Activated CD4-positive, alpha-beta T cell treated with anti-CD3 and anti-CD28 coated beads for 4 hours (primary cell): Measurements from ENCODE around the gene SLC12A8.

ENCODE experiments used
- DNase-seq, 2 donors: peaks; one replicate each; pipeline ENCODE4 v3.0.0-alpha.2; 2020

SLC12A8 gene

GRCh38 chr3:125186261-125186787 is 26.2 kb downstream of the SLC12A8 start:
- peak in 1 of 2 donors; percentile 22 for DNase-seq

- DNase-seq, result no peak
Observed at GRCh38 chr3:125185805-125186204, 26.7 kb downstream of the SLC12A8 start.

DNA sequence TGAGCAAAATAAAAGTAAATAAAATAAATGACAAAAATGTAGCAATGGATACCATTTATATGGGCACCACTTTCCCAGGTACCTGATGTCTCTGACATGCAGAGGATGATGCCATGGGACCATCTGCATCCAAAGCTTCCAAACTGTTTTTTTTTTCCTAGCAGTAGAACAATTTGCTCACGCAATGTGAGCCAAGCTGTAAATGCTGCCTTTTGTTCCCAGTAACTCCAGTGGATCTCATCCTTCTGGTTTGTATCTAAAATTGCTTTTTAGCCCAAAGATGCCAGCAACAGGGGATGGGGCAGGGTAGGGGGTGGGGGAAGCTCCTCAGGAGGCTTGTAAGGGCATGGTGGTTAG is 32.7 kb downstream of the SLC12A8 start:
- DNase-seq, result no peak

GRCh38 chr3:125179143-125179883 is 33.2 kb downstream of the SLC12A8 start:
- no peak for DNase-seq

GRCh38 chr3:125177746-125178145 is 34.8 kb downstream of the SLC12A8 start:
- no peak for DNase-seq

DNA sequence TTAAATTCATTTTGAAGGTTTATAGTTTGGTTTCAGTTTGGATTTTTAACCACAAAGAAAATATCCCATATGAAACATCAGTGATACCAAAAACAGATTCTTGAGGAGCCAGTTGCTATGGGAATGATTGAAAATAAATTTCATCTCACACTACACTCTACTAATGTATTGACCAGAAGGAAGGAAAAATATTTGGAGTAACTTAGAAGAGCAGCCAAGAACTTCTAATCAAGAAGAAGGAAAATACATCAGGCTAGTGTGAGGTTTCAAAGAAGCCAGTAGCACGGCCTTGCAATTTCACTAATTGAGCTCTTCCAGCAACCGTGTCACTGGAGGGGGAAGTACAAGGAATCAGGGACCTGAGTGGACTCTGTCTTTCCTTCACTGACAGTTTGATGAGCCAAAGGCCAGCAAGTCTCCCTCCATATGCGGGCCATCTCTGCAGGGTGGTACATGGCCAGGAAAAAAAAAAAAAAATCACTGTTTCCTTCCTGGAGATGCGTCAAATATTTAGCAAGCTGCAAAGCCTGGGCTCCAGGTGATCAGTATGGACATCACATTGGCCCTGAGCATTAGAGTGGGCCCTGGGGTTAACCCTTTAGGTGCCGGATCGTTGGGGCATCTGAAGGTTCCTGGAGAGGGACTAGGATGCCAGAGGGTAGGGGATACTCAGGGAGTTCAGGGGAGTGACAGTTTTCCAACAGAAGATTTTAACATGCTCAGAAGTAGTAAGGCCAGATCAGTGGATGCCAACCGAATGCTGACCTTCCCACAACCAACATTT is 37.1 kb downstream of the SLC12A8 start:
- DNase-seq, result no peak

DNA sequence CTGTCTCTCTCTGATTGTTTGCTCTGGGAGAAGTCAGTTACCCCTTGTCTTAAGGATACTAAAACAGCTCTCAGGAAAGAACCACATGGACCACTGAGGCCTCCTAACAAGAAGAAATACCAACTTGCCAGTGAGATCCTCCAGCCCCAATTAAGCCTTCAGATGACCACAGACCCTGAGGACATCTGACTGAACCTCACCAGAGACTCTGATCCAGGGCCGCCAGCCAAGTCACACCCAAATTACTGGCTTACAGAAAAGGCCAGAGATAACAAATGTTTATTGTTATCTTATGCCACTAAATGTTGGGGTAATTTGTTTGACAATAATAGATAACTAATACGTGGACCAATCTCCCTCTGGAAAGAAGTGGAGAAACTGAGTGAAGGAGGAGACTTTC is 40.2 kb downstream of the SLC12A8 start:
- DNase-seq, result no peak

DNA sequence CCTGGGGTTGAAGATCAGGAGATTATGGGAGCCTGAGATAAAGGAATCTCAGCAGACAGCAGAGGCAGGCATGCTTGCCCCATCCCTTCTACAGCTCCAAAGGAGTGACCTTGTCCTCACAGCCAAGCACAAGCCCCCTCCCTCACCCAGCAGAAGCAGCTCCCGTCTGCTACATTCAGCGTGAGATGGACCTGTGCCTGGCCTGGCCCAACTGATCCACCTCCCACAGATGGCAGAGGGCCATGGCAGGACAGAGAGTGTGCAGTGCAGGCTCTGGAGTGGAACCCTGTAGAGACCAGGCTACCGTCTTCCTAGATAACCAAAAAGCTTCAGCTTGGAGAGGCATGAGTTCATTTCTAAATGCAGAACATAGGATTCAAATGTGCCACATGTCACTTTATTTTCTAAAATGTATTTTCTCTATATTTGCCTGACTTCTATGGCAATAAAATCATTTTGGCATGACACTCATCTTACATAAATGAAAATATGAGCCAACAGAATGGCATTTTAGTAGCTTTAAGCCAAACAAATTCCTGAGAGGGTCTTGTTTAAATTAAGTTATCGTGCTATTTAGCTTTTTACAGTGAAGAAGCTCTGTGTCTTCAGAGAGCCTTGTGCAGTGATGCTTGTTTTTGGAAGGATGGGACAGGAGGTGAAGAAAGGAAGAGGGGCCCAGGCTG is 43.7 kb downstream of the SLC12A8 start:
- DNase-seq, result no peak

- no peak for DNase-seq
Observed at GRCh38 chr3:125166599-125167136, 45.9 kb downstream of the SLC12A8 start.

- DNase-seq, result no peak
Observed at GRCh38 chr3:125165948-125166553, 46.5 kb downstream of the SLC12A8 start.

DNA sequence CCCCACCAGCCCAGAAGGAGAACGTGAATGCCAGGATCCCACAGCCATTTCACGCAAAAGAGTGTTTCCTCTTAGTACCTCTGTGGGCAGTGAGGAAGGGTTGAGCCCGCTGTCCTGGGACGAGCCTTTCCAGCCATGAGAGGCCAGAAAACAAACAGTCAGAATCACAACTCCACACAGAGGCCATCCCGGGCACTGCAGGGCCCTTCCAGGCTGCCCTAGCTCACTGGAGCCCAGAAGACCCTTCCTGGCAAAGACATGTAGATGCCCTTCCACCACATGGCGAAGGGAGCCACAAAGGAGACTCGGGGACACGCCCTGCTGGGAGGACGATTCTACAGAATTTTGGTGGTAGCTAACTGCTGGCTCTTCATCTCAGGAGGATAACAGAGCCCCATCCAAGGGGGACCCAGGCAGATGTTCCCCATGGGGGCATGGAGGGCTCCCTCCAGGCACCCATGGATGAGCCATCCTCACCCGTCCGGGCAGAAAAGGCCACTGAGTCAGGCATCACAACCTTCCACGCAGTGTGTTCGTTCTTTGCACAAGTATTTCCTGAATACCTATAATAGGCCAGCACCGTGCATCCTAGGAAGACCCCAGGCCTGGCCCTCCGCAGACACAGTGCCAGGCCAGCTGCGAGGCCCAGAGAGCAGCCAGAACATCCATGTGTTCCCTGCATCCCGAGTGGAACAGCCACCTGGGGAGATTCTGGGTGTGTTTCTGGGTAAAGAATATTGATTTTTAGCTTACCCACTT is 47.2 kb downstream of the SLC12A8 start:
- no peak for DNase-seq

GRCh38 chr3:125163739-125164601 is 48.6 kb downstream of the SLC12A8 start:
- no peak for DNase-seq

DNA sequence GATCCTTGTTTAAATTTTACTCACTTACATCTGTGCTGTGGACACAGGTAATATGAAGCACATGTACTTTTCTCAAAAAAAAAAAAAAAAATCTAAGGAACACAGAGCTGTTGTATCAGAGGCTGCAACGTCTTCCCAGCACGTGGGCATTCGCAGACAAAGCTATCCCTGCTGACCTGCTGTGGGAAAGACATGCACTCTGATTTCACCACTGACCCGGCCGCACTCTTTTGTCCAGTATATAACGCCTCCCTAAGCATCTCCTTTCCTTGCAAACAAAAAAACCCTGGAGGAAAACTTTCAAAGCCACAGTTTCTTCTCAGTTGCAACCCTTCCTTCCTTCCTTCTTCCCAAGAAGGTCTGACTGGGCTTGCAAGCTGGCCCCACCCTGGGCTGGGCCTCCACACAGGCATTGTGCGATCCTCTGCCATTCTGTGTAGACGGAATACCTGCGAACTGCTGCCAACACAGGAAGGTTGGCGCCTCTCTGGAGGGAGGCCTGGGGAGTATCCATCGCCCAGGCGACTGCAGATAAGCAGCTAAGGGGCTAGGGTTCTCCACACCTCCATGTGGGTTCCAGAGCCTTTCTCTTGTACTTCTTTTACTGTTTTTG is 50.8 kb downstream of the SLC12A8 start:
- no peak for DNase-seq

- DNase-seq, result no peak
Observed at GRCh38 chr3:125160606-125161371, 51.8 kb downstream of the SLC12A8 start.

DNA sequence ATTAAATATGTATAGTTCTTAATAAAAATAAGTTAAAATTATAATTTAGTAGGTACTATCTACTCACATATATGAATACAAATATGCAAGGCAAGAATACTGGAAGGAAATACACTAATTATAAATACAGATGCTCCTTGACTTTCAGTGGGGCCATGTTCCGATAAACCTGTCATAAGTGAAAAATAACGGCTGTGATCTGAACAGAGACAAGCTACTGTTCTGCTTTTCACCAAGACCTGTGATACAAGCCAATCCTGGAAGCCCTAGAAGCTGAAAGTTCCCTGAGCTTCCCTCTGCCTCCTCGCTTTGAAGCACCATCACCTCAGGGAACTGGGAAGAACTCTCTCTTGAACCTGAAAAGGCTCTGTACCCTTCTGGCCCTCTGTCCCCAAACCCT is 55.4 kb downstream of the SLC12A8 start:
- no peak for DNase-seq

DNA sequence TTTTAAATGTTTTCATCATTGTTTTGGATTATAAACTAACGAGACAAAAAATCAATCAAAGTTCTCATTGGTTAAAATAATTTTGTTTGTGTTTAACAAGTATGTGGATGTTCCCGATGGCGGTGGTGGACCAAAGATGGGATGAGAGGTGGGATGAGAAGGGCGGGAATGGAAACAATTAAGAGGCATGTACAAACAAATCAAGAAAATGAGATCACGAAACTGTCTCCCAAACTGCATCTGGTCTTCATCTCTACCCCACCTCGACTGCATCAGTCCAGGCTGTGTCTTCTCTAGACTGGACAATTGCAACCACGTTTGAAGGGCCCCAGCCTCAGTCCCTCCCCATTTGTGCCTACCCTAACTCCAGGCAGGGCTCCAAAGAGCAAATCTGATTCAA is 56.1 kb downstream of the SLC12A8 start:
- DNase-seq, result no peak

DNA sequence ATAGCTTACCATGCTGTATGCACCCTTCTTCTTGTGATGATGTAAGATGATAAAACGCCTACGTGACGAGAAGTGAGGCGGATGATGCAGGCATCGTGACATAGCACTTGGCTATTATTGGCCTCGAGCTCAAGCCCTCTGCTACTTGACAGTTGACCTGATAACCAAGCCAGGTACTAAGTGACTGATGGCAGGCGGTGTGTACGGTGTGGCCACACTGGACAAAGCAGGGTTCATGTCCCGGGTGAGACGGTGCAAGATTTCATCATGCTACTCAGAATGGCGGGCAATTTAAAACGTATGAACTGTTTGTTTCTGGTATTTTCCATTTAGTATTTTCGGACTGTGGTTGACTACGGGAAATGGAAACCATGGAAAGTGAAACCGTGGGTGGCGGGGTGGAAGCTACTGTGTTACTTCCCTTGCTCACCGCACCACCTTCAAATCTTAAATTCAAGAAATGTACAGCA is 57.7 kb downstream of the SLC12A8 start:
- DNase-seq, result peak; percentile 25 to 31

- no peak for DNase-seq
Observed at GRCh38 chr3:125154110-125154509, 58.4 kb downstream of the SLC12A8 start.

DNA sequence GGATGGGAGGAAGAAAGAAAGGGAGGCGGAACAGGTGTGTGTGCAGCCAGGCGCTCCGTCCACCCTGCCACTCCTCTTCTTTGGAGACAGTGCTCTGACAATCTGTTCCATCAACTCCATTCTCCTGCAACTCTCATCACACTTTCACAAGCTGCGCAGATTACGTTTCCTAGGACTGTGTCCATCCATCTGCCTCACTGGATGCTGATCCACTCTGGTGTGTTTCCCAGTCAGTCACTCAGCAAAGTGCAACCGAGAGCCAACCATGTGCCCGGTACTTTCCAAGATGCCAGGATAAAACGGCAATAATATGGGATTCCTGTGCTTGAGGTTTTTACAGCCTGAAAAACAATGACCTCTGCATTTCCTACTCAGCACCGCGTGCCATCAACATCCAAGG is 59.6 kb downstream of the SLC12A8 start:
- no peak for DNase-seq

- DNase-seq, result no peak
Observed at GRCh38 chr3:125151916-125152315, 60.6 kb downstream of the SLC12A8 start.
